ENCODE data around the gene OSTC. TPM values are rescaled to one million over a fixed set of nuclear protein-coding genes. Genes with fewer than 3 reads are reported as not detected.
A peak's percentile ranks its signal among the peaks of the same experiment; 100 is the strongest.

Gene OSTC
- total and polyA plus RNA-seq, 2 of the 13 experiments (the other 11 are each of a cell fraction or from before 2014, with no cell fraction given) = 208 to 380 TPM

GRCh38 chr4:108650212-108651013 lies at the start of gene OSTC (continued):
- TF ChIP-seq ZUFSP (CRISPR knock-in tag; IDR thresholded peaks at IDR 0.05; ENCODE audit: borderline replicate concordance) (no peak), ZNF382 (CRISPR knock-in tag; IDR thresholded peaks at IDR 0.05; ENCODE audit: borderline replicate concordance) (no peak), MAX (IDR thresholded peaks at IDR 0.05) (peak; percentile 92), ZNF33A (CRISPR knock-in tag; IDR thresholded peaks at IDR 0.05; ENCODE audit: borderline replicate concordance) (no peak), PATZ1 (CRISPR knock-in tag; IDR thresholded peaks at IDR 0.05) (peak; percentile 15; the same call in 1 of the 2 replicates), PLRG1 (conservative IDR thresholded peaks at IDR 0.05) (no peak), MBD4 (IDR thresholded peaks at IDR 0.05; ENCODE audit: borderline replicate concordance, low read length) (no peak), TMF1 (CRISPR knock-in tag; IDR thresholded peaks at IDR 0.05; ENCODE audit: low read depth) (peak; percentile 74)

GRCh38 chr4:108601106-108601505 lies 49.3 kb upstream of the OSTC start:
- Histone ChIP-seq H3K4me2 (ENCODE audit: low read depth, low read length) (no peak overlapping the region), H2AFZ (ENCODE audit: low read length) (no peak overlapping the region), H3K27me3 (ENCODE audit: control insufficient read depth in 1 of 2, insufficient read depth in 2 of 2, low read length in 2 of 2) (no peaks in the 10 kb centered on the region), H3K4me1 (ENCODE audit: insufficient read depth, low read length) (no peaks in the 10 kb centered on the region), H3K27ac (ENCODE audit: extremely low read length, insufficient read depth, low read length) (no peak overlapping the region), H3K4me3 (replicated peaks in 1 of 3; ENCODE audit: insufficient read depth in 1 of 3, low read depth in 2 of 3, low read length in 3 of 3) (no peak overlapping the region), H4K20me1 (ENCODE audit: insufficient read depth, low read length) (no peaks in the 10 kb centered on the region), H3K79me2 (ENCODE audit: insufficient read depth, low read length) (no peaks in the 10 kb centered on the region), H3K9me3 (ENCODE audit: low read length) (no peaks in the 10 kb centered on the region), H3K9ac (ENCODE audit: insufficient read depth, low read depth, low read length) (no peak overlapping the region), H3K36me3 (replicated peaks in 1 of 2; ENCODE audit: control insufficient read depth in 1 of 2, insufficient read depth in 2 of 2, low read length in 2 of 2) (no peaks in the 10 kb centered on the region)
- no peak for FAIRE-seq
- ATAC-seq = no peak
- ChIA-PET POLR2A (no interaction called here), CTCF (ENCODE audit: low intra/inter-chr PET ratio, low total read pairs) (no interaction called here)
- in situ Hi-C loops (cut with HindIII; ENCODE audit: extremely low pct_ligation_motif_present, low pct_unique_long_range_greater_than_20kb) = no loop called here
- no peak for DNase-seq (ENCODE audit: low spot score)
- WGBS (ENCODE audit: low lambda C conversion rate) = 27% methylated on average over 3 of the region's 3 CpGs
- BruUV-seq (replicated peaks) = no TSS peak
- intact Hi-C loops (cut with micrococcal nuclease; ENCODE audit: unreplicated experiment) = no loop called here
- TF ChIP-seq ZNF142 (CRISPR knock-in tag; IDR thresholded peaks at IDR 0.05) = no peak

All from HepG2 (cell line).